Stimulated activated CD4-positive, alpha-beta T cell treated with anti-CD3 and anti-CD28 coated beads, Interleukin-15, amount 100 ng/mL, for 48 hours (primary cell): Measurements from ENCODE around the gene SHISAL1.
"Not testable (repeated sequence)": the region's sequence is repeated elsewhere in the genome, so short reads cannot be mapped to it uniquely, and the experiment has no call there.

Experiments
- DNase-seq, 2 donors: peaks; one replicate each; pipeline ENCODE4 v3.0.0-alpha.2; 2020; ENCODE audit warnings: low read depth in 2 of 2

The SHISAL1 gene

GRCh38 chr22:44328326-44328725 is 15.6 kb upstream of the SHISAL1 start:
- DNase-seq = no peak

GRCh38 chr22:44326491-44326885 is 13.7 kb upstream of the SHISAL1 start:
- no peak for DNase-seq

DNA sequence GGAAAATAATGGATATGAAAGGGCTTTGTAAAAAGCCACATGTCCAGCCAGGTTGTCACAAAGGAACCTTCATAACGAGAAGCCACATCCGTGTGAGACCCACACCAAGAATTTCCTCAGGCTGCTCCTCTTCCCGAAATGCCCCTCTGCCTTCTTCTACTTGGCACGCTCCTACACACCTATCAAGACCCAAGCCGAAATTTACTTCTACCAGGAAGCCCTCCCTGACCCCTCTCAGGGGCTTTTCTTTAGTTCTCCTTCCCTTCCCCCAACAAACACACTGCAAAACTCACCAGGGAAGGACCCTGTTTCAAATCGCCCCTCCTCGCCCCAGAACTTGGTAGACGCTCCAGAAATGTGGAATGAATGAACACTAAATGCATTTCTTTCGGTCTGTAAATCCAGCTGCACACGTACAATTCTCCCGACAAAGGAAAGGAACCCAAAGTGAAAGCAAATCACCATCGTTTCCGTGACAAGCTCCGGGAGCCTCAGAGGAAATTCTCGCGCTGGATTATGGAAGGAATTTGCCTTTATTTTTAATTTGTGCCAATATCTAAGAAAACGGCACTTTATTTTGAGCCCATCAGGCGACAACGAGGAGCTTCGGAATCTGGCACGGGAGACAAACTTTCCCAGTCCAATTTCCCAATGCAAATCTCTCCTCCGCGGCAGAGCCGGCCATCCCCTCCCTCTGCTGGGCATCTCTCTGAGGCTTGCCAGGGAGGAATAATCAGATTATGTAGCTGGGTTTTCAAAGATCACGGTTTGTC is 13.2 kb upstream of the SHISAL1 start:
- DNase-seq = no peak

GRCh38 chr22:44323140-44323790 is 10.5 kb upstream of the SHISAL1 start:
- DNase-seq = not testable (repeated sequence)

DNA sequence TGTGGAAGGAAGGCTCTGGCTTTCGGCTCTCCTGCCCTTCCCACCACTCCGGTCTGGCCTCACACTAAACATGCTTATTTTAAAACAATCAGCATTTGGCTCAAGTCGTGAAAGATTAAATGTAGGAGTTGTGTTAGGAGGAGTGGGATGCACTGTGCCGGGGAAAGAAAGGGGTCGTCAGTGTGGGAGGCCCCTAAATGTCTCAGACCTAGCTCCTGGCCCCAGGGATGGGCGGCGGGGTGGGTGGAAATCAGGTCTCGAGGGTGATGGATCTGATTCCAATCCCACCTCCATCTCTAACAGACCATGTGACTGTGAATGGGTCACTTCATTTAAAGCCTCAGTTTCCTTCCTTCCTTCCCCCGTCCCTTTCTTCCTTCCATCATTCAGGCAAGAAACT is 6.9 kb upstream of the SHISAL1 start:
- DNase-seq = no peak

DNA sequence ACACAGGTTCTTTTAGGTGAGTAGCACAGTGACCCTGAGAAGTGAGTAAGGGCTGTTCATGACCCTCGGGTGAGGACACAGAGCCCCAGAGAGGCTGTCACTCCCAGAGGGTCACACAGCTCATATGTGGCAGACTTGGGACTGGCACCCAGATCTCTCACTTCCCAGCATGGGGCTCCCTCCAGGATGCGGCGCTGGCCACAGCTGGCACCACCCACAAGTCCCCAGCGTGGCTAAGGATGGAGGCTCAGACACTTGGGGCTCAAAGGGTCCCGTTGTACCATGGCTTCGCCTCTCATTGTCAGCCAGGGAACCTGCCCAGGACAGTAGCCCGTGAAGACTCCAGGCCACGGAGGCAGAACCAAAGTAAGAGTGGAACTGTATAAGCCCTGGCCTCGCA is 6.0 kb upstream of the SHISAL1 start:
- DNase-seq = no peak

GRCh38 chr22:44317886-44318637 is 5.3 kb upstream of the SHISAL1 start:
- DNase-seq = no peak

GRCh38 chr22:44317123-44317444 is 4.3 kb upstream of the SHISAL1 start:
- DNase-seq = no peak

DNA sequence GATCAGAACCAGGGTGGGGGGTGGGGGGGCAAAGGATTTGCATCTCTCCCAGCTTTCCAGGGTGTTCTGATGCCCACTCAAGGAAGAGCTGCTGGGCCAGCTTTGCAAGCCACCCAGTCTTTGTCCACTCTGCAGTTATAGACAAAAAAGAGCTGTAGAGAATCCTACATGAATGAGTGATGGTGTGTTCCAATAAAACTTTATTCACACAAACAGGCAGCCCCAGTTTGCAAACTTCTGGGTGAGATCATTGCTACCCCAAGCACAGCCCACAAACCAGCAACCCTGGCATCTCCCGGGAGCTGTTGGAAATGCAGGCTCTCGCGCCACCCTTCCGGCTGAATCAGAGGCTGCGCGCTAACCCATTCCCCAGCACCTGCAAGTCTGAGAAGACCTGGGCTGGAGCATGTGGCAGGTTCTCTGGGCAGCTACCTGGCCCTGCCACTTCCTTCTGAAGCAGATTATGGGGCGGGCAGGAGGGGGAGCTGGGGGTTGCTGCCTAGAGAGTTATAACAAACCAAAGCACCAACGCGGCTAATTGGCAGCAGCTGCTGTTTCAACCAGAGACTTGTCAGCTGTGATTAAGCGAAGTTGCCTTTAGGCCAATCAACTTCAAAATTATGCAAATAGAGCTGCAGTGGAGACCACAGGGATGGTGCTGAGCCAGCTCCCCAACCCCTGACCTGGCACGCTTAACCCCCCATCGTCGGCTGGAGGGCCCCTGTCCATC is 3.8 kb upstream of the SHISAL1 start:
- DNase-seq = no peak

GRCh38 chr22:44314425-44315067 is 1.8 kb upstream of the SHISAL1 start:
- DNase-seq = no peak

- DNase-seq = no peak
Measured at GRCh38 chr22:44313385-44314006, 745 bp upstream of the SHISAL1 start.

DNA sequence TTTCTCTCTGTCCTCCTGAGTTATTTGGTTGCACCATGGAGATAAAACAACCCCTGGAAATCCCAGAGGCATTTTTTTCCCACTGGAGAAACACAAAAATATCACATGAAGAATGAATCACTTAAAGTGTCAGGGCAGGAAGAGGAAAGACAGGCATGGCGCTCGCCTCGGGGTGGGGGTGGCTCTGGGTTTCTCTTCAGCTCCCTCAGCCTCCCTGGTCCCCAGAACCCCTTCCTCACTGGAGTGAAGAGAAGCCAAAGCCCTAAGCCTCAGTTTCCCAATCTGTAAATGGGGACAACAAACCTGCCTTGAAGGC is 938 bp downstream of the SHISAL1 start:
- no peak for DNase-seq

GRCh38 chr22:44311104-44311854 is 1.5 kb downstream of the SHISAL1 start:
- DNase-seq = no peak

GRCh38 chr22:44309647-44310046 is 3.1 kb downstream of the SHISAL1 start:
- no peak for DNase-seq

DNA sequence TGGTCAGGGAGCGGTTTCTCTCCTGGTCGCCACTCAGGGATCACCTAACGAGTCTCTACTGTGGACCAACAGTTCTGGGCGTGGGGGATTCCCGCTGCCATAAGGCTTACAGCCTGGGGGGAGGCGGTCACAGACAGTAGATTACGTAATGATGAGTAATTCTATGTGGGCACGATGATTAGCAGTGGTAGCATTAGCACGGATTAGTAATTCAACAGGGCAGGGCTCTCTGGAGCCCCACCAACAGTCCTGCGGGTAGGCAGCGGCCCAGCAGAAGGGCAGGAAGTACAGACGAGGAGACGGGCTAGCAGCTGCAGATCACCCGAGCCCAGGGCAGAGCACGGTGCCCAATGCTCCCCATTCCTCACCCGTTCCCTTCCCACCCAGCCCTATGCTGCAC is 3.6 kb downstream of the SHISAL1 start:
- DNase-seq = no peak

GRCh38 chr22:44307509-44308169 is 5.1 kb downstream of the SHISAL1 start:
- DNase-seq = no peak

- no peak for DNase-seq
Measured at GRCh38 chr22:44305888-44306287, 6.9 kb downstream of the SHISAL1 start.

DNA sequence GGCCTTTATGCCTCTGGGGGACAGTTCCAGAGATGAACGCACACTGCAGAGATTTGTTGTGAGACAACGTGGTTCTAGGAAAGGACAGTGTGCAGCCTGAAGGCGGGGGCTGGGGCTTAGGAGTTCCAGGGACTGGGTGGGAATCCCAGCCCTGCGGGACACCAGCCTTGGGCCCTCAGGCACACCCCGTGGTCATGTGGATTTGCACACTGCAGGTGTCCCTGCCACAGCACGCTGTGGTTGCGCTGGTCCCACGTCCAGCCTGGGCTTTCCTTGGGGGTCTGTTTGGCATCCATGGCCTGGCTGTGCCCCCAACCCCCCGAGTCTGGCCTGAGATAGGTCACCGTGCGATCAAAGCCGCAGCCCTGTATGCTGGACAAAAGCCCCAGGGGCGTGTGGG is 7.3 kb downstream of the SHISAL1 start:
- no peak for DNase-seq

DNA sequence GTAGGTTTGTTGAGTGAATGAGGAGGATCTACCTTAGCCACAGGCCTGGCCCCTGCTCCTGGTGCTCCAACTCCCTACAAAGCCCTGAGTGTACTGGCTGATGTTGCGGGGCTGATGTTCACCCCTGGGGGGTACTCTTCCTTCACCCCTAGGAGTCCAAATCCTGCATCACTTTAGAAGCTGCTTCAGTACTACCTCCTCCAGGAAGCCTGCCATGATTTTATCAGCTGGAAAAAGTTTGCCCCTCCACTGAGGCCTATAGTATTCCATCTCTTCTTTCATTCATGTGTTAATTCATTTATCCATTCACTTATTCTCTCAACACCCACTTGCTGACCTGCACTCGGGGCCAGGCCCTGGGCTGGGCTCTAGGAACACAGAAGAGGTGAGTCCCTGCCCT is 7.8 kb downstream of the SHISAL1 start:
- no peak for DNase-seq

- DNase-seq = no peak
Measured at GRCh38 chr22:44304354-44304753, 8.4 kb downstream of the SHISAL1 start.
